HepG2 (cell line): ENCODE results near the gene PLCXD1.

ENCODE experiments used
- BRD4 ChIP-seq: sonication (generic); formaldehyde crosslinking; IDR thresholded peaks from 2 replicates; pipeline ENCODE4 v1.4.0; 2020; ENCODE audit warnings: missing genetic modification reagents
- DR1 ChIP-seq: sonication (generic); formaldehyde crosslinking; IDR thresholded peaks from 2 replicates; pipeline ENCODE4 v1.8.0; 2021; ENCODE audit warnings: mild to moderate bottlenecking, missing genetic modification reagents, inconsistent platforms
- MTA1 ChIP-seq: sonication (generic); formaldehyde crosslinking; IDR thresholded peaks from 2 replicates; pipeline ENCODE4 v1.4.0; 2020; ENCODE audit warnings: missing genetic modification reagents, mild to moderate bottlenecking, borderline replicate concordance
- POLR2A ChIP-seq, 2 experiments: IDR thresholded peaks; 2 replicates each; pipeline ENCODE4 v1.6.1; 2011; ENCODE audit warnings: low read depth in 2 of 2, low read length in 2 of 2, mild to moderate bottlenecking in 1 of 2, moderate library complexity in 1 of 2; ENCODE audit not compliant: insufficient read depth in 1 of 2
- SNAI1 ChIP-seq: sonication (generic); formaldehyde crosslinking; IDR thresholded peaks from 2 replicates; pipeline ENCODE4 v1.5.0; 2020; ENCODE audit warnings: mild to moderate bottlenecking, missing genetic modification reagents, borderline replicate concordance
- ZNF160 ChIP-seq: sonication (generic); formaldehyde crosslinking; IDR thresholded peaks from 2 replicates; pipeline ENCODE4 v1.8.0; 2022; ENCODE audit warnings: mild to moderate bottlenecking, inconsistent platforms, missing genetic modification reagents
- TF ChIP-seq, protein P1 (sequence below), 2 experiments: IDR thresholded peaks; 2 replicates each; pipeline ENCODE4 v1.6.1; 2011 to 2012; ENCODE audit warnings: low read length in 2 of 2, borderline replicate concordance in 1 of 2, low read depth in 1 of 2, mild to moderate bottlenecking in 1 of 2, moderate library complexity in 1 of 2
- TF ChIP-seq, protein P2 (sequence below): sonication (generic); formaldehyde crosslinking; IDR thresholded peaks from 2 replicates; pipeline ENCODE4 v1.5.0; 2020; ENCODE audit warnings: mild to moderate bottlenecking, missing genetic modification reagents, moderate library complexity

DNA sequence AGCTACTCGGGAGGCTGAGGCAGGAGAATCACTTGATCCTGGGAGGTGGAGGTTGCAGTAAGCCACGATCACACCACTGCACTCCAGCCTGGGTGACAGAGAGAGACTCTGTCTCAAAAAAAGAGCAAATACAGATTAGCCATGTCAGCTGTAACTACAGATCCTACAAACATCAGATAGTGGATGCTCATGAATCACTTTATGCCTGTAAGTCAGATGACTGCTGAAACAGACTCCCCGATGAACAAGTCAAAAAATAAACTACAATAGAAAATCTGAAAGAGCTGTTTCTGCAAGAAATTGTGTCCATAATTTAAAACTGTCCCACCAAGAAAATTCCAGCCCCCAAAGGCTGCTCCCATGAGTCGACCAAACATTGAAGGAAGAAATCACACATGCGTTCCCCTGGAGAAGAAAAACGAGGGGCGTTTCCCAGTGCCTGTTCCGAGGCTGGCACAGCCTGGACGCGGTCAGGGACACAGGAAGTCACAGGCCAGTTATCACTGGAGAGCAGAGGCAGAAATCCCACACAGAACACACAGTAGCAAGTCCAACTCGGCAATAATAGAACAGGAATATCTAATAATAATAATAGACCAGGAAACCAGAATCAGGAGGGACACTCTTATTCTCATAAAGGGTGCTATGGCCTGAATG is 67.4 kb downstream of the PLCXD1 start:
- no peak for TF ChIP-seq DR1 (CRISPR knock-in tag)
- no peak for TF ChIP-seq POLR2A (IDR thresholded peaks at IDR 0.05; ENCODE audit: insufficient read depth in 1 of 2, low read depth in 2 of 2, low read length in 2 of 2)
- TF ChIP-seq SNAI1 (CRISPR knock-in tag) = no peak
- TF ChIP-seq, protein P1, sequence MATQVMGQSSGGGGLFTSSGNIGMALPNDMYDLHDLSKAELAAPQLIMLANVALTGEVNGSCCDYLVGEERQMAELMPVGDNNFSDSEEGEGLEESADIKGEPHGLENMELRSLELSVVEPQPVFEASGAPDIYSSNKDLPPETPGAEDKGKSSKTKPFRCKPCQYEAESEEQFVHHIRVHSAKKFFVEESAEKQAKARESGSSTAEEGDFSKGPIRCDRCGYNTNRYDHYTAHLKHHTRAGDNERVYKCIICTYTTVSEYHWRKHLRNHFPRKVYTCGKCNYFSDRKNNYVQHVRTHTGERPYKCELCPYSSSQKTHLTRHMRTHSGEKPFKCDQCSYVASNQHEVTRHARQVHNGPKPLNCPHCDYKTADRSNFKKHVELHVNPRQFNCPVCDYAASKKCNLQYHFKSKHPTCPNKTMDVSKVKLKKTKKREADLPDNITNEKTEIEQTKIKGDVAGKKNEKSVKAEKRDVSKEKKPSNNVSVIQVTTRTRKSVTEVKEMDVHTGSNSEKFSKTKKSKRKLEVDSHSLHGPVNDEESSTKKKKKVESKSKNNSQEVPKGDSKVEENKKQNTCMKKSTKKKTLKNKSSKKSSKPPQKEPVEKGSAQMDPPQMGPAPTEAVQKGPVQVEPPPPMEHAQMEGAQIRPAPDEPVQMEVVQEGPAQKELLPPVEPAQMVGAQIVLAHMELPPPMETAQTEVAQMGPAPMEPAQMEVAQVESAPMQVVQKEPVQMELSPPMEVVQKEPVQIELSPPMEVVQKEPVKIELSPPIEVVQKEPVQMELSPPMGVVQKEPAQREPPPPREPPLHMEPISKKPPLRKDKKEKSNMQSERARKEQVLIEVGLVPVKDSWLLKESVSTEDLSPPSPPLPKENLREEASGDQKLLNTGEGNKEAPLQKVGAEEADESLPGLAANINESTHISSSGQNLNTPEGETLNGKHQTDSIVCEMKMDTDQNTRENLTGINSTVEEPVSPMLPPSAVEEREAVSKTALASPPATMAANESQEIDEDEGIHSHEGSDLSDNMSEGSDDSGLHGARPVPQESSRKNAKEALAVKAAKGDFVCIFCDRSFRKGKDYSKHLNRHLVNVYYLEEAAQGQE (IDR thresholded peaks at IDR 0.05; ENCODE audit: borderline replicate concordance in 1 of 2, low read depth in 1 of 2, low read length in 2 of 2) = no peak
- no peak for TF ChIP-seq ZNF160 (CRISPR knock-in tag)
- no peak for TF ChIP-seq BRD4 (CRISPR knock-in tag)
- TF ChIP-seq, protein P2, sequence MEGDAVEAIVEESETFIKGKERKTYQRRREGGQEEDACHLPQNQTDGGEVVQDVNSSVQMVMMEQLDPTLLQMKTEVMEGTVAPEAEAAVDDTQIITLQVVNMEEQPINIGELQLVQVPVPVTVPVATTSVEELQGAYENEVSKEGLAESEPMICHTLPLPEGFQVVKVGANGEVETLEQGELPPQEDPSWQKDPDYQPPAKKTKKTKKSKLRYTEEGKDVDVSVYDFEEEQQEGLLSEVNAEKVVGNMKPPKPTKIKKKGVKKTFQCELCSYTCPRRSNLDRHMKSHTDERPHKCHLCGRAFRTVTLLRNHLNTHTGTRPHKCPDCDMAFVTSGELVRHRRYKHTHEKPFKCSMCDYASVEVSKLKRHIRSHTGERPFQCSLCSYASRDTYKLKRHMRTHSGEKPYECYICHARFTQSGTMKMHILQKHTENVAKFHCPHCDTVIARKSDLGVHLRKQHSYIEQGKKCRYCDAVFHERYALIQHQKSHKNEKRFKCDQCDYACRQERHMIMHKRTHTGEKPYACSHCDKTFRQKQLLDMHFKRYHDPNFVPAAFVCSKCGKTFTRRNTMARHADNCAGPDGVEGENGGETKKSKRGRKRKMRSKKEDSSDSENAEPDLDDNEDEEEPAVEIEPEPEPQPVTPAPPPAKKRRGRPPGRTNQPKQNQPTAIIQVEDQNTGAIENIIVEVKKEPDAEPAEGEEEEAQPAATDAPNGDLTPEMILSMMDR (CRISPR knock-in tag) = no peak
- no peak for TF ChIP-seq MTA1 (CRISPR knock-in tag)
